ENCODE measurements around the gene COL9A2.
A peak's percentile ranks its signal among the peaks of the same experiment; 100 is the strongest.
"Not testable (repeated sequence)": the region's sequence is repeated elsewhere in the genome, so short reads cannot be mapped to it uniquely, and the experiment has no call there.

The COL9A2 gene

DNA sequence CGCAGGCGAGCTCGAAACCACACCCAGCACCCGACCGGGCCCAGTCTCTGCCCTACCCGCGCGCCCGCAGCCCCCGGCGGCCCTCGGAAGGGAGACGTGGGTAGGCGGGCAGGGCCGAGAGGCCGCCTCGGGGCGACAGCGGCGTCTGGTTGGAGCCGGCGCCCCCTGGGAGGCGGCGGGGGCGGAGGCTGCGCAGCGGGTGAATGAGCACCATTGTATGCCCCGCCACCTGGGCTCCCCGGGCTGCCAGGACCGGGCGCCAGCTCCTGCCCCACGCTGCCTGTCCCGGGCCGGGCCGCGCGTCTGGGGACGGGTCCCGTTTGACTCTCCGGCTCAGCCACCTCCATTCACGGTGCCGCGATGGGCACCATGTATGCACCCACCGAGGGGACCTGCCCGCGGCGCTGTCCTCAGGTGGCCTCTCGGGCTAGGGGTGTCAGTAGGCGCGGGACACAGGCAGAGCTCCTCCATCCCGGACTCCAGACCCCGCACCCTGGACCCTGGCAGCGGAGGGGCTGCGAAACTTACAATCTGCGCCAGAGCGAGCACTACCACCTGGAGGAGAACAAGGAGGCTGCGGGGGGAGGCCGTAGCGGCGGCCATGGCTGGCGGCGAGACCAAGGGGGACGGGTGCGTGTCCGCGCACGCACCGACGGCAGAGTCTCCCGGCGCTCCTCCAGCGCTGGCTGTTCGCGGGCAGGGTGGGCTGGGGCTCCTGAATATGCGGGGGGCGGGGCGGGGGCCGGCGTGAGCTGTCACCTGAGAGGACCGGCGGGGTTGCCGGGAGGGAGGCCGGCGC is at the start of gene COL9A2:
Gene COL9A2, minus strand, starts transcription at position 692 of the 799 bp plus-strand sequence. Its CDS starts 89 bp downstream, at position 603.
- DNase-seq (ENCODE audit: low read depth) = peak; percentile 36

DNA sequence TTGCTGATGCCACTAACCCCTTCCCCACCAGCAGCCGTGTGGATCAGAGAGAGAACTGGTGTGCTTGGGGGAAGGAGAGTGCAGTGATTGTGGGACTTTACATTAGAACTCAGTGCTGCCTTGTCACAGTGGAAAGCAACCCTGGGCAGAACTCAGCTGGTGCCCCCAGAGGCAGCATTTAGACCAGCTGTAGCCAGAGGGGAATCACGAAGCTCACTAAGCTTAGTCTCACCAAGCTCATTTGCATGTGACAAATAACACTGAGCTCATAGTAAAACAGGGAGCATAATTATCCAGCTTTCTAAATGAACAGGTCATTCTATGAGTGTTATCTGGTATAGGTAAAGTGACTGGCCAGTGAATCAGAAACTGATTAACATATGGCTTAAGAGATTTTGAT is 46.6 kb upstream of the COL9A2 start:
- DNase-seq (ENCODE audit: low read depth) = no peak

DNA sequence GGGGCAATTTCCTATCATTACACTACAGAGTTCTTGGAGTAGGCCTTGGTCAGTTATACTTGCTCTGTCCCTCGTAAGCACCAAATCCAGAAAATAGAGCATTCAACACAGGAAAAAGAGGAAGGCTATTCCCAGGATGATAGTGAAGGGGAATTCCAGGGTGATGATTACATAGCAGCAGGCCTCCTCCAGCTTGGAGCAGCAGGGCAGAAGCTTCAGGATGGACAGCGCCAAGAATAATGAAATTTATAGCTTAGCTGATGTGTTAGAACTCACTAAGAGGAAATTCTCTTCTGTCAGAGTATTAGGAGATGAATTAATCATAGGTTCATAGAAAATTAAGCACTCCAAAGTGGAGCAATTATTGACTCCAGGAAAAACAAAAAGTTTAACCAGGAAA is 45.6 kb upstream of the COL9A2 start:
- no peak for DNase-seq (ENCODE audit: low read depth)

DNA sequence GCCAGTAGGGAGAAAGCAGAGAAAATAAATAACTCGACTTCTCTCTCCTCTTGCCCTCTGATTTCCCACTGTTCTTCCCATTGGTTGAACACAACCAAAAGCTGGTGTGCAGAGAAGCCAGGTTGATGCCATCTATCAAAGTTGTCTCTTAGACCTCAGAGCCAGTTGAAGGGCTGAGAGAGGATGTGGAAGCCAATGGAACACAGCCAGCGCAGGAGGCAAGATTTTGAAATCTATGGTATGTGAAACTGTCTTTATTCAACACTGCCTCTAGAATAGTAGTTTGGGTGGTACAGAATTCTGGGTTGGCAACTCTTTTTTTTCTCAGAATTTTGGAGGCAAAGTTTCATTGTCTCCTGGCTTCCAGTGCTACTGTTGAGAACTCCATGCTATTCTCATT is 45.1 kb upstream of the COL9A2 start:
- no peak for DNase-seq (ENCODE audit: low read depth)

DNA sequence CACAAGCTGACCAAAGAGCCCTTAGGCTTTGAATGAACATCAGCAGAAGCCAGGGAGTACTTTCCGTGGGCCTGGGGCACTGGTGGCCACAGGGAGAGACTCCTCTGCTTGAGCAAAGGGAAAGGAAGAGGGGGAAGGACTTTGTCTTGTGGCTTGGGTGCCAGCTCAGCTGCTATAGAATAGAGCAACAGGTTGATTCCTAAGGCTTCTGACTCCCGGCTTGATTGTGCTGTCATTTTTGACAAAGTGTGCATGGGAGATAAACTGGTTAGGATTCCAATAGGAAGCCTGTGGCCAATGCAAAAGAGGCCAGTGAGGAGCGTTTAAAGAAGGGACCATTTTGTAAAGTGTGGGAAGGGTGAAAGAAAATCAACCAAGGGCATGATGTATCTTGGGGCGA is 44.6 kb upstream of the COL9A2 start:
- no peak for DNase-seq (ENCODE audit: low read depth)

DNA sequence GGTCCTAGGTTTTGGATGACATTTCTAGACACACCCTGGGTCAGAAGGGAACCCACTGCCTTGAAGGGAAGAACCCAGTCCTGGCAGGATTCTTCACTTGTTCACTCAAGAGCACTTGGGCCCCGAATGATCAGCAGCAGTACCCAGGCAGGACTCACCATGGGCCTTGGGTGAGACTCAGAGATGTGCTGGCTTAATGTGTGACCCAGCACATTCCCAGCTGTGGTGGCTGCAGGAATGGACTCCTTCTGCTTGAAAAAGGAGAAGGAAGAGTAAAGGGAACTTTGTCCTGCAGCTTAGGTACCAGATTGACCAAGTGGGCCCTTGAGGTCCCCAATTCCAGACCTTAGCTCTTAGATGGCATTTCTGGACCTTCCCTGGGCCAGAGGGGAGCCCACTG is 44.1 kb upstream of the COL9A2 start:
- DNase-seq (ENCODE audit: low read depth) = no peak

DNA sequence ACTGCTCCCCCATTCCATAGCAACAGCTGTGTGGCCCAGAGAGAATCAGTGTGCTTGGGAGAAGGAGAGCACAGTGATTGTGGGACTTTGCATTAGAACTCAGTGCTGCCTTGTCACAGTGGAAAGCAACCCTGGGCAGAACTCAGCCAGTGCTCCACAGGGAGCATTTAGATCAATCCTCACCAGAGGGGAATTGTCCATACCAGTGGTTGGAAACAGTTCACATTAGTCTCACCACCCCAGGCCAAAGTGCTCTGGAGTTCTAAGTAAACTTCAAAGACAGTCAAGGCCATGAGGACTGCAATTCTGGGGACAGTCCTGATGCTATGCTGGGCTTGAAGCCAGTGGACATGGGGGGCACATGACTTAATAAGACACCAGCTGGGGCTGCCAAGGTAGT is 43.5 kb upstream of the COL9A2 start:
- DNase-seq (ENCODE audit: low read depth) = no peak

DNA sequence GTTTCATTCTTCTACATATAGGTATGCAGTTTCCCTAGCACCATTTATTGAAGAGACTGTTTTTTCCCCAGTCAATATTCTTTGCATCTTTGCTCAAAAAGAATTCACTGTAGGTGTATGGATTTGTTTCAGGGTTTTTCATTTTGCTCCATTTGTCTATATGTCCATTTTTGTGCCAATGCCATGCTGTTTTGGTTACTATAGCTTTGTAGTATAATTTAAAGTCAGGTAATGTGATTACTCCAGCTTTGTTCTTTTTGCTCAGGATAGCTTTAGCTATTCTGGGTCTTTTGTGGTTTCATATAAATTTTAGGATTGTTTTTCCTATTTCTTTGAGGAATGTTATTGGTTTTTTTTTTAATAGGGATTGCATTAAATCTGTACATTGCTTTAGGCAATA is 40.5 kb upstream of the COL9A2 start:
- no peak for DNase-seq (ENCODE audit: low read depth)

DNA sequence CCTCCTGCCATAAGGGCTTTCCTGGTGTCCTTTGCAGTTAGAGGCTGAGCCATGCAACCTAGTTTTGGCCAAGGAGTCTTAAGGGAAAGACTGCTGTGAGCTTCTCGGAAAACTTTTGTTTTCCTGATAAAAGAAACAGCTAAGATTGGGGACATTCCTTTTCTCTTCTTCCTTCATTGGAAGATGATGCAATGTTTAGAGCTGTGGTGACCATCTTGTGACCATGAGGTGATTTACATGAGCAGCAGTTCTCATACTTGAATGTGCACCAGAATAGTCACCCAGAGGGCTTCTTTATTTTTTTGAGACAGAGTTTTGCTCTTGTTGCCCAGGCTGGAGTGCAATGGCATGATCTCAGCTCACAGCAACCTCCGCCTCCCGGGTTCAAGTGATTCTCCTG is 36.0 kb upstream of the COL9A2 start:
- no peak for DNase-seq (ENCODE audit: low read depth)

DNA sequence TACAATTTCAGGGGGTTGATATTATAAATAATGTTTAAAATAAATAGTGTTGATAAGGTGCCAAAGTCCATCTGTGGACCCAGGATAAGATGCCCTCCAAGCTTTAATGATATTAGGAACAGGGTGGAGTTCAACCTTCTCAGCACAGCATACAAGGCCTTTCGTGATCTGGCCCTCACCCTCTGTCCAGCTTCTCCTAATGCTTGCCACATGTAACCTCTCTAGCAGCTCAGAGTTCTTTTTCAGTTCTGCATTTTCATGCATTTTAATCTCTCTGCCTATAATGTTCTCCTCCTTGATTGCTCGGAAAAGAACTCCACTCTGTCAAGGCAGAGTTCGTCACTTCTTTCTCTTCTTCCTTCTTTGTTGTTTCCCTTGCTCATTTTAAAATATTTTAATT is 35.0 kb upstream of the COL9A2 start:
- DNase-seq (ENCODE audit: low read depth) = no peak

DNA sequence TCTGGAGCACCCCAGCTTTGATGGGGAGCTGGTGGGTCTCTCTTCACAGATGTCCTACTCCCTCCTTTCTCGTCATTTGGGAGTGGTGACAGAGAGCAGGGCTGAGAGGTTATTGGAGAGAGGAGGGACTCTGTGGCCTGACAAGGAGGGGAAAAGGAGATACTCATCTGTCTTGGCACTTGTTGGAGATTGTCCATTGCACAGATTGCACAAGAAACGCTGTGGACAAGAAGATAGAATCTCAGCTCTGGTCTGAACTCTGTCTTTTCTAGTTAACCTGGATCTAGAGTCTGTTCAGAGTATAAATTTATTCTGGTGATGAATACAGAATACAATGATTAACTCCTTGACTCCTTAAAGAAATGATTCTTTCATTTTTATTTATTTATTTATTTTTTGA is 34.0 kb upstream of the COL9A2 start:
- DNase-seq (ENCODE audit: low read depth) = no peak

DNA sequence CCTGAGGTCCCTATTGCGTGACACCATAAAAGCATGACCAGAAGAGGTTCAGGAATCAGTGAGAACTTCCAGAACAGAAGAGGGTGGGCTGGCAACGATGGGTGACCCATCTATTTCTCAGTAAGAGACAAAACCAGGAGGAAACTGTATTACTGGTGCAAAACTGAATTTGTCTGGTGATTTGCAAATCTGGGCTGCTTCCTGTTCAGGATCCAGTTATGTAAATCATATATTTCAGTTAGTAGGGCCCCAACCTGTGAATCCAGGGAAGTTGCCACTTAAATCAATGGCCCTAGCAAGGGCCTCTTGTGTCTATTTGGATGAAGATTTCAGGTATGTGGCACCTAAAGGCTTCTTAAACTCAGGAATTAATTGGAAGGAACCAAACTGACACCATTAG is 33.3 kb upstream of the COL9A2 start:
- no peak for DNase-seq (ENCODE audit: low read depth)

DNA sequence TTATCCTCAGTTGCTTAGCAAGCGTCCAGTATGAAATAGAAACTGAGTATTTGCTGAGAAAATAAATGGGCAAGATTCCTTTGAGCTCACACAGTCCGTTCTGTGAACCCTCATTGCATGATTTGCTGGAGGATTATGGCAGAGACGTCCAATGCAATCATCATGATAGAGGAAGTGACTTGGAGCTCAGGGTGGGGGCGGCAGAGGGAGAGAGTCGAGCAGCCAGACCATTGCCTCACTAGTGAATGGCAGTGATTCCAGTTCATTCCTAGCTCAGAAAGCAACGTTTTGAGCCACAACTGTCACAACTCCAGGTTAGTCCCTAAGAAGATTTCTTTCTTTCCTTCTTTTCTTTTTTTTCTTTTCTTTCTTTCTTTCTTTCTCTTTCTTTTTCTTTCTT is 27.5 kb upstream of the COL9A2 start:
- DNase-seq (ENCODE audit: low read depth) = no peak

DNA sequence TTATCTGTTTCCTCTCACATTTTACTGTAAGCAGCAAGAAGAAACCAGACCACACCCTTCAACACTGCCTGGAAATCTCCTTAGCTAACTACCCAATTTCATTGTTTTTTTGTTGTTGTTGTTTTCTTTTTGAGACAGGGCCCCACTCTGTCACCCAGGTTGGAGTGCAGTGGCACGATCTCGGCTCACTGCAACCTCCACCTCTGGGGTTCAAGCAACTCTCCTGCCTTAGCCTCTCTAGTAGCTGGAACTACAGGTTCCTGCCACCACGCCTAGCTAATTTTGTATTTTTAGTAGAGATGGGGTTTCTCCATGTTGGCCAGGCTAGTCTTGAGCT is 25.3 kb upstream of the COL9A2 start:
- not testable (repeated sequence) for DNase-seq (ENCODE audit: low read depth)

DNA sequence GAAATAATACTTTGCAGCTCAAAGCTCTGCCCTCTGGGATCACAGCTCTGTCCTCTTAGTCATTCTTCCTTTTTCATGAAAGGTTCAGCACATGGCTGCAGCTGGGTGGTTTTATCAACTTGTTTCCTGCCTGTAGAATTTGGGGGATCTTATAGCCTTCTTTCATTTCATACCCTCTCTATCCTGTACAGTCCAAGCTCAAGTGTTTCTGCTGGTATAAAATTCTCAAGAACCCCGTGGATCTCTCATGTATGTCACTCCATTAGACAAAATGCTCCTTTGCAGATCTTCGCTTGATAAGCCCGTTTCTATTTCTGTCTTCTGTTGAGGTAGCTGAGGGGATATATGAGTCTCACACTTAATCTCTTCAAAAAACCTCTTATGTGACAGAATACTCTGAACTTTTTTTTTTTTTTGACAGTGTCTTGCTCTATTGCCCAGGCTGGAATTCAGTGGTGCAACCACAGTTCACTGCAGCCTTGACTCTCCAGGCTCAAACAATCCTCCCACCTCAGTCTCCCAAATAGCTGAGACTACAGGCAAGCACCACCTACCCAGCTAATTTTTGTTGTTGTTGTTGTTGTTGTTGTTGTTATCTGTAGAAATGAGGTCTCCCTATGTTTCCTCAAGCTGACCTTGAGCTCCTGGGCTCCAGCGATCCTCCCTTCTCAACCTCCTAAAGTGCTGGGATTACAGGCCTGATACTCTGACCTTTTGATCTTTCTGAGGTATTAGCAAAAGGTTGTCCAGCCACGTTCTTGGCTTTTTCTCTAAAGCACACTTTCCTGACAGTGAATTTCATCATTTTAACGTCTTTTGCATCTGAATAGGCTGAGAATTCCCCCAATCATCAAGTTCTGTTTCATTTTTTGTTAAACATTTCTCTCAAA is 24.6 kb upstream of the COL9A2 start:
- no peak for DNase-seq (ENCODE audit: low read depth)

DNA sequence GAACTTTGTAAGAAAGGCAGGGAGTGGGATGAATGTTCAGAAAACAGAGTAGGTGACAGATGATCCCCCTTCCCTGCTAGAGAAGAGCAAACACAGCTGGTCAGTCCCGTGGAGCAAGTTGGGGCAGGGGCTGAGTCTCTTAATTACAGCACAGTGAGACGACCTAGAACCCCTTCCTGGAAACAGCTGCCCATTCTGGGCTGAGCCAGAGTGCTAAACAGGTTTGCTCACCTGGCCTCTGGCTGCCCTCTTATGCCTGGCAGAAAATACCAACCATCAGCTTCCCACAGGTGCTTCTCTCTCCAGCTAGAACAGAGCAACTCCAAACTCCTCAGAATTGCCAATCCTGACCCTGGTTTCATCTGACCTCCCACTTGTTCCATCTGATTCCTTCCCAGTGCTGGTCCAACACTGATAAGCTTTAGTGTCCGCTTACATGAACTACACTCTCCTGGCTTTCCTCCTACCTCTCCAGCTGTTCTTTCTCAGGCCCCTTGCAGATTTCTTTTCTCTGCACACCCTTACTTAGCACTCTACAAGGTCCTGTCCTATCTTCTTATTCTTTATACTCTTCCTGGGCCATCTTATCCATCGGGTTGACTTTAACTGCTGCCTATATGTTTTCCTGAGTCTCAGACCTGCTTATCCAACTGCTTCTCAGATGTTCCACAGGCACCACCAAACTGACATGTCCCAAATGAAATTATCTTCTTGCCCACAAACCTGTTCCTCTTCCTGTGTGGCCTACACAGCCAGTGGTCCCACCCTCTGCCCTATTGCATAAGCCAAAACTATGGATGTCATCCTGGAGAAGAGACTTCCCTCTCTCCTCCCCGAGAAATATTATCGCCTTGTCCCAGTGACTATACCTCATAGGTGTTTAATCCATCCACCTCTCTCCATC is 22.6 kb upstream of the COL9A2 start:
- DNase-seq (ENCODE audit: low read depth) = no peak

DNA sequence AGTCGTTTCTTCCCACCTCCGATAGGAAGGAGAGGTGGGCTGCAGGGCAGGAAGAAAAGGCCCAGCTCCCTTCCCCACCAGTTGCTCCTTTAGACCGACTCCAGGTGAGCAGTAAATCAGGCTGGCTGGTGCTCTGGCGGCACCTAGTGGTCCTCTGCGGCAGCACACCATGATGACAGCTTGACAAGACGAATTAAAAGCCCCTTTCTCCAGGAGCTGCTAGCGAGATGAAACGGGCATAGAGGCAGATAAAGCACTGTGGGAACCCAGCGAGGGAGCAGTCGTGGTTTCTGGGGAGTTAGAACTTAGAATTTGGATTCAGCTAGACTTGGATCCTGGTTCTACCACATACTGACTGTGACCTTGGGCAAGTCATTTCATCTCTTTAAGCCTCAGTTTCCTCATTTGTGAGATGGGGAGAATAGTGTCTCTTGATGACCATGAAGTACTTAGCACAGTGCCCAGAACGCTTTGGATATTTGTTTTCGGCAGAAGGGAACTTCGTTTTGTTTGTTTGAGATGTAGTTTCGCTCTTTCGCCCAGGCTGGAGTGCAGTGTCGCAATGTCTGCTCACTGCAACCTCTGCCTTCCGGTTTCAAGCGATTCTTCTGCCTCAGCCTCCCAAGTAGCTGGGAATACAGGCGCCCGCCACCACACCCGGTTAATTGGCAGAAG is 21.8 kb upstream of the COL9A2 start:
- DNase-seq (ENCODE audit: low read depth) = peak; percentile 85

DNA sequence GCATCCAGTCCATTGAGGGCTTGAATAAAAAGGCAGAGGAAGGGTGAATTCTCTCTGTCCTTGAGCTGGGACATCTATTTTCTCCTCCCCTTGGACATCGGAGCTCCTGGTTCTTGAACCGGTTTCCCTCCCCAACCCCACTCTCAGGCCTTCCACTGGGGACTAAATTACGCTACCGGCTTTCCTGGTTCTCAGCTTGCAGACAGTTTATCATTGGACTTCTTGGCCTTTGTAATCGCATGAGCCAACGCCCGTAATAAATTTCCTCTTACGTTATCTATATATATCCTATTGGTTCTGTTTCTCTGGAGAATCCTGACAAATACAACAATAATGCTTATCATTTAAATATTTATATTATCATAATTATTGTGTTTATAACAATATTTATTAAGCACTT is 20.4 kb upstream of the COL9A2 start:
- DNase-seq (ENCODE audit: low read depth) = no peak

DNA sequence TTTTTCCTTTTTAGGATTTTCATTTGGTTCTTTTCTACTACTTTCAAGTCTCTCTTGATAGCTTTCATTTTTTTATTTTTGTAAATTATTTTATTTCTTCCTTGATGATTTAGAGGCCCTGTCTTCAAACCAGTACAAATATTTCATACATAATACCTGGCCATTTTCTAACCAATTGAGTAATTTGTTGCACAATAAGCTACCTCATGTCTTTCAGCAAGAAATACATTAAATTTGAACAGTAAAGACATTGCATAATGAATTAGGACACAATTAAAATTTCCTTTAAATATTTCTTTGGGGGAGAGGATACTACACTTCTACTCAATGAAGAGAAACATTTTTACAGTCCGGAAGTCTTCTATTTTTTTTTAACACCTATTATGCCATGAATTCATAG is 15.6 kb upstream of the COL9A2 start:
- no peak for DNase-seq (ENCODE audit: low read depth)

DNA sequence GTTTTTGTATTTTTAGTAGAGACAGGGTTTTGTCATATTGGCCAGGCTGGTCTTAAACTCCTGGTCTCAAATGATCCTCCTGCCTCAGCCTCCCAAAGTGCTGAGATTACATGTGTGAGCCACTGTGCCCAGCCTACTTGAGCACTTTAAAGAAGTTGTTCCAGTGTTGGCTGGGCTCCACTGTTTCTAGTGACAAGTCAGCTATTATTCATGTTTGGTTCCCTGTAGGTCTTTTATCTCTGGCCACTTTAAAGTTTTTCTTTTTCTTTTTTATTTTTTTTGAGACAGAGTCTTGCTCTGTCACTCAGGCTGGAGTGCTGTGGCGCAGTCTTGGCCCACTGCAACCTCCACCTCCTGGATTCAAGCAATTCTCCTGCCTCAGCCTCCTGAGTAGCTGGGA is 14.3 kb upstream of the COL9A2 start:
- not testable (repeated sequence) for DNase-seq (ENCODE audit: low read depth)

DNA sequence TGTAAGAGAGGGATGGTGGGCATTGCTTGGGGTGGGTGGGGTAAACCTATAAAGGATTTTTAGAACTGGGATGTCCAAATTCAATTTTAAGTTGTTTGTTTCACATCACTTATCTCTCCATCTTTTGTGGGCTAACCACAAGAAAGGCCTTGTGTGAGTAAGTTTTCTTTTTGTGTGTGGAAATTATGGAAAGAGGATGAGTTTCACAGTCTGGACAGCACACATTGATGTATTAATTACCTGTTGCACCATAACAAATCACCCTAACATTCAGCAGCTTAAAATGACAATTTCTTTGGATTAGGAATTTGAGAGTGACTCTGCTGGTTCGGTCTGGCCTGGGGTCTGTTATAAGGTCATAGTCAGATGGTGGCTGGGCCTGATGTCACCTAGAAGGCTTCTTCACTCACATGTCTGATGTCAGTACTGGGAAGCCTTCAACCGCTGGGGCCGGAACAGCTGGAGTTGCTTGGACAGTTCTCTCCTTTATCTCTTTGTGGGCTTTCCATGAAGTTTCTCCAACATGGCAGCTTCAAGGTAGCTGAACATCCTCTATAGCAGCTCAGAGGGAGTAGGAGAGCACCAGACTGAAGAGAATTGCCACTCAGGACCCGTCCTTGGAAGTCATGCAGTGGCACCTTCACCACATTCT is 2.0 kb upstream of the COL9A2 start:
- no peak for DNase-seq (ENCODE audit: low read depth)

All from activated T-cell treated with anti-CD3 and anti-CD28 coated beads for 24 hours (primary cell).